Middle frontal gyrus (tissue), 1 donor: ENCODE data around the gene ZNF785.
"Not testable (repeated sequence)": the region's sequence is repeated elsewhere in the genome, so short reads cannot be mapped to it uniquely, and the experiment has no call there.

Source experiments
- DNase-seq: peaks from one replicate; pipeline ENCODE4 v3.0.0-alpha.2; 2015; ENCODE audit warnings: low spot score; ENCODE audit errors: extremely low spot score

ZNF785 gene

DNA sequence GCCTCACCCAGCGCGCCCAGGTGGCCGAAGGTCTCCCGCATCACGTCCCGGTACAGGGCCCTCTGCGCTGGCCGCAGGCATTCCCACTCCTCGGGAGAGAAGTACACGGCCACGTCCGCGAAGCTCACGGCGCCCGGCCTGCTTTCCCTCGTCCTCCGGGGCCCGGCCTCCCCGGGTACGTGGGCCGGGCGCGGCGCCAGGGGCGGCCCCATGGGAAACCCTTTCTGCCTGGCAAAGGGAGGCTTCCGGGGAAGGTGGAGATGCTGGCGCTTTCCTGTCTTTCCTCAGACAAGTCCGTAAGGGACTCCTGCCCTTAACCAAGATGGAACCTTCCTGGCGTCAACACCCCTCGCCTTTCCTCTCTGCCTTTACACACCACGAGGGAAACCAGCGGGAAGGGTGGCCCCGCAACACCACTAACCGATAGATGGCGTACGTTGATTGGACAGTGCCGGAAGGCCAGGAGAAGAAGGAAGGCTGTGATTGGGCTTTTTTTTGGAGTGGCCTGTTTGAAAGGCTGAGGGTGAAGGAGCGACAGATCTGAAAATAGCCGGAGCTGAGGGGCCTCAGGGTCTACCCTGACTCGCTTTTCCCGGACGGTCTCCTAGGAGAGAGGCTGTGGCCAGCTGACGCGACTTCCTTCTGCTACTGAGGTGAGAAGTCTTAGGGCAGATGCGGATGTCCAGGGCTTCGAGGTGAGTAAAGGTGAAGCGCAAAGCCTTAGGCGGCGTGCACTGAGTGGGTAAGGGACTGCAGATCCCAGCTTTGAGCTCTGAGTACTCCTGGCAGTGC lies at the start of gene ZNF785:
Gene ZNF785 (minus strand): TSS at position 298 of the 792 bp plus-strand sequence. CDS start 86 bp downstream, at position 212.
- DNase-seq, result peak; percentile 96

DNA sequence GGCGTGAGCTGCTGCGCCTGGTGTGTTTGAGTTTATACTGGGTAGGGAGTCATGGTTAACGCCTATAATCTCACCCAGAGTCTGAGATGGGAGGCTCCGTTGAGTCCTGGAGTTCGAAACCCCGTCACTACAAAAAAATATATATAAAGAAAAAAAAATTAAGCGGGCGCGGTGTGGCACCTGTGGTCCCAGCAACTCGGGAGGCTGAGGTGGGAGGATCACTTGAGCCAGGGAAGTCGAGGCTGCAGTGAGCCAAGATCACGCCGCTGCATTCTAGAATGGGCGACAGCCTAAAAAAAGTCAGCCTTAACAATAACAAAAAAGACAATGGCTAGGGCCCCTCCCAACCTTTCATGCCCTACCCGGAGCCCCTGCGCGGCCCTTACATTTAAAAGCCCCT lies 48.0 kb upstream of the ZNF785 start:
- no peak for DNase-seq

DNA sequence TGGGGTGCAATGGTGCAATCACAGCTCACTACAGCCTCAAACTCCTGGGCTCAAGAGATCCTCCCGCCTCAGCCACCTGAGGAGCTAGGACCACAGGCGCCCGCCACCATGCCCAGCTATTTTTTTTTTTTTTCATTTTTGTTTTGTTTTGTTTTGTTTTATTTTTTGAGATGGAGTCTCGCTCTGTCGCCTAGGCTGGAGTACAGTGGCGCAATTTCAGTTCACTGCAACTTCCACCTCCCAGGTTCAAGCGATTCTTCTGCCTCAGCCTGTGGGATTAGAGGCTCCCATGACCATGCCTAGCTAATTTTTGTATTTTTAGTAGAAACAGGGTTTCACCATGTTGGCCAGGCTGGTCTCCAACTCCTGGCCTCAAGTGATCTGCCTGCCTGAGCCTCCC lies 47.0 kb upstream of the ZNF785 start:
- not testable (repeated sequence) for DNase-seq

DNA sequence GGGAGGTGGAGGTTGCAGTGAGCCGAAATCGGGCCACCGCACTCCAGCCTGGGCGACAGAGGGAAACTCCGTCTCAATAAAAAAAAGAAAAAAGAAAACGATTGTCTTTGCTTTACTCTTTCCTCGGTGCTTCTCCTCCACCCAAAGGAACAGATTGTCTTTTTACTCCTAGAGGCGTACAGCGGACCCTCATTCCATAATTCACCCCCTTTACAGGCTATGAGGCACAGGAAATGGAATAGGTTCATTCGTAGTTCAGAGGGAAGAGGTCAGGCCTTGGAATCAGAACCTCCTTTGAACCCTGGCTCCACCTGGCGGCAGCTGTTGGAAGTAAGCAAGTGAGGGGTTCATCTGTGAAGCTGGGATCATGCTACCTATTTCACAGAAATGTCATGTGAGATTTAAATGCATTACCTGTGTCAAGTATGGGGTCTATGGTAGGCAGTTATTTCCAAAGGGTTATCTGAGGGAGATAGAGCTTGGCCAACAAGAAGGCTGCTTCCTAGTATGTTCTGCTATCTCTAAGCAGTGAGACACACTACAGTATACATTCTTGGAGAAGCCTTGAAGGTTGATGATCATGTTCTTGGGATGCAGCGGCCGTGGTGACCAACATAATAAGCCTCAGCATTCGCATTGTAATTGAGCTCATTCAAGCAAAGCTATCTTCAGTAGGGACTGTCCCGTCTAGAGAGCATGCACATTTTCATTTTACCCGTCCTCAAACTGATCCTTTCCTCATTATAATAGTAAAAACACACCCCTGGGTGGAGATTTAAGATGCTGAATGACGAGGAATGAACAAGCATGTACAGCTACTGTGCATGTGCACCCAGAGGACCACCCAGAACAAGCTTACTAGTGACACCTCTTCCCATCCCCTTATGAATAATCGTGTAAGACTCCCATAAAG lies 43.4 kb upstream of the ZNF785 start:
- peak; percentile 67 for DNase-seq

DNA sequence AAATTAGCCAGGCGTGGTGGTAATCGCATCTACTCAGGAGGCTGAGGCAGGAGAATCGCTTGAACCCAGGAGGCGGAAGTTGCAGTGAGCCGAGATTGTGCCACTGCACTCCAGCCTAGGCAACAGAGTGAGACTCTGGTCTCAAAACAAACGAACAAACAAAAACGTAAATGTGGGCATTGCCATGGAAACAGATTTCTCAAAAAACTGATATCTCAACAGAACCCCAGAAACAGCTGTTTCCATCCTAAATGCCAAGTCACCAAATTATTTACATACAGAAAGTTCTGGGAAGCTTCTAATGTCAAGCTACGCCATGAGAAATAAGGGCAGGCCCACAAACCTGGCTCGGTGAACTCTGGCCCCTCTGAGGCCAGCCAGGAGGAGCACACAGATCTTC lies 40.7 kb upstream of the ZNF785 start:
- no peak for DNase-seq

DNA sequence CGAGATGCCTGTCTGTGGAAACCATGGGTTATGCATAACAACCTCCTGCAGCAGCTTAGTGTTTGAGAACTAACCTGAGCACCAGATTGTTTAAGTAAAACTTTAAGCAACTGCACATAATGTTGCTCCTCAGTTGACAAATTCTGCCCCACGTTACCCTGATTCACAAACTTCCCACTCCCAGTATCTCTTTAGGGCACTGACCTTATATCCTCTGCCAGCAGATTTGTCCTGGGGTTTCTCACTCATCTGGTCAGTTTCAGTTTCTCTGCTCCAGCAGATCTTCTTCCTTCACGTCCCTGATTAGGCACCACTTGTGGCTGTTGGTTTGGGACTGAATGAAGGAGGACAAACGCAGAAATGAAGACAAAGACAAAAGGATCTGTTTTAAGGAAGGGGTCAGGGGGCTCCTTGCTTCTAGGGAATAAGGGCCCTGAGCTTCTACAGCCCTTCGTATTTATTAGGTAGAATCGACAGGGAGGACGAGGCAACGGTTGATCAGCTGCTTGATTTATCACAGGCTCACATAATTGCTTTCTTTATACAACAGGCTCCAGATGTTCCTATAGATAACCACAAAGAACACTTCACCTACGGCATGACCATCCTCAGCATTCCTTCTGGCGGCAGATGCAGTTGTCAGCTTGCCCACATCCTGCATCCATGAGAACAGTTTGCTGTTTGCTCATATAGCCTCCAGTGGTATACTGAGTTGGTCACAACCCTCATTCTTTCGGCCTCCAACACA lies 38.2 kb upstream of the ZNF785 start:
- no peak for DNase-seq

DNA sequence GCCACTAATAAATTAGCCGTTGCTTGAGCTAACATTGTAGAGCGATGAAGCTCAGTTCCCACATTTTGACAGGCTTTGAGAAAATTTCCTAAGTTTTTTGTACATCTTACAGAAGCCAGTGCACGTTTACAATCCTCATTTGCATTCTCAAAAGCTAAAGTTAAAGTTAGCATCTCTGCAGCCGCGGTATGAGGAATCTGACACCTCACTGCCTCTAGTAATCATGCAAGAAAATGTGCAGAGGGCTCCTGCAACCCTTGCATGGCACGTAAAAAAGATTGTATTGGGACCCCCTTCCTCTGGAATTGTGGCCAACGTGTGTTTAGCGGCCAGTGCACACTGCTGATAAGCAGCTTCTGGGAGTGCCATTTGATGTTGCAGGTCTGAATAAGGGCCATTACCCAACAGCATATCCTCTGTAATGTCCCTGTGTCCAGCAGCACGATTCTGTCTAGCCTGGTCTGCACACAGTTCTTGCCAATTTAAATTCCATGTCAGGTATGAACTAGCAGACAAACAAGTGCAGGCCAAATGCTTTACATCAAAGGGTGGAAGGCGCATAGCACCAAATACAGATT lies 37.0 kb upstream of the ZNF785 start:
- DNase-seq, result no peak

DNA sequence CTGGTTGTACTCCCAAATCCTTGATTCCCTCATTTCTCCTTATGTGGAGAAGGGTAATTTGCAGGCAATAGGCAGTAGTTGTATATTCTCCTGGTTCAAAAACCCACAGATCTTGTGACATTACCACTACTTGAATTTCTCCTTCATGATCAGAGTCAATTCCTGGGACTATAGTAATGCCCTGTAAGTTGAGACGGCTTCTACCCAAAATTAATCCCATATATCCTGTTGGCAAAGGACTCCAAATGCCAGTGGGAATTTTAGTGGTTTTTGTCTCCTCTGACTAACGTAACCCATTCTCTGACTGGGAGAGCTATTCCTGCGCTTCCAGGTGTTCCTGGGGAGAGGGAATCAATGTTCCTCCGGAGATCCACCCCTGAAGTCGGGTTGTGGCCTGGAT lies 36.3 kb upstream of the ZNF785 start:
- DNase-seq, result no peak

DNA sequence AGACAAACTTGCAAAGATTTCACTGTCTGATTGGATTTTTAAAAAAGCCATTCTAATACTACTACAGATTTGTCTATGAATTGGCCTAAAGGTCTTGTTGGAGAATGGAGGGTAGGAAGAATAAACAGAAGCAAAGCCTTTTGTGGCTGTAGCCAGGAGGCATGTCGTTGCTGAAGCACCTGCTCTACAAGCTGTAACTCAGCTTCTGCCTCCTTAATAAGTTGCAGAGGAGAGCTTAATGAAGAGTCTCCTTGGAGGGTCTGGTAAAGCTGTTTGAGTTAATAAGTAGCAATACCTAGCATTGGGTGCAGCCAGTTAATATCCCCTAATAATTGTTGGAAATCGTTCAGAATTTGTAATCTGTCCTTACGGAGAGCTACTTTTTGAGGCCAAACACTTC lies 34.7 kb upstream of the ZNF785 start:
- DNase-seq, result no peak

DNA sequence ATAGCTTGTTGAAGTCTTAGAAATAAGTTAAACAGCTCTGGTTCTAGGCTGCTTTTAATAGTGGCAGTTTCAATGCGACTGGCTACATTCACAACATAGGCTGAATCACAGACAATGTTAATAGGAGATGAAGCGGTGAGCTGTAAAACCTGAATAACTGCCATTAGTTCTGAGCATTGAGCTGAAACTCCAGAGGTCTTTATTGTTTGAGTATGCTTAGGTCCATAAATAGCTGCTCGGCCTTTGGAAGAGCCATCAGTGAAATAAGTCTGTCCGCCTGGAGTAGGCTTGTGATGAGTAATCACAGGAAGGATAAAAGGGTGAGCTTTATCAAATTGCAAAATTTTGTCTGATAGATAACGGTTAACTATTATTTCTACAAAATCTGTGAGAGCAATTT lies 34.1 kb upstream of the ZNF785 start:
- DNase-seq, result no peak

DNA sequence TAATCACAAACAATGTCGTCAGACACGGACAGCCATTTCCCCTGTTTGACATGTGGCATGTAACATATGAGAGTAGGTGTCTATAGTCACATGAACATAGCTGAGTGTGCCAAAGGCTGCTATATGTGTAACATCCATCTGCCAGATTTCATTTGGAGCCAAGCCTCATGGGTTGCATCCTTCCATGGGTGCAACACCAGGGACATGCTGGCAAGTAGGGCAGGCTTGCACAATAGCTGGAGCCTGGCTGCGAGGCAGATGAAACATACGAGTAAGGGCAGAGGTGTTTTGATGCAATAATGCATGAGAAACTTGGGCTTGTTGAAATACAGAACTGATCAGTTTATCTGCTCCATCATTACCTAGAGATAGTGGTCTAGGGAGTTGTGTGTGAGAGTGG lies 33.7 kb upstream of the ZNF785 start:
- DNase-seq, result no peak

DNA sequence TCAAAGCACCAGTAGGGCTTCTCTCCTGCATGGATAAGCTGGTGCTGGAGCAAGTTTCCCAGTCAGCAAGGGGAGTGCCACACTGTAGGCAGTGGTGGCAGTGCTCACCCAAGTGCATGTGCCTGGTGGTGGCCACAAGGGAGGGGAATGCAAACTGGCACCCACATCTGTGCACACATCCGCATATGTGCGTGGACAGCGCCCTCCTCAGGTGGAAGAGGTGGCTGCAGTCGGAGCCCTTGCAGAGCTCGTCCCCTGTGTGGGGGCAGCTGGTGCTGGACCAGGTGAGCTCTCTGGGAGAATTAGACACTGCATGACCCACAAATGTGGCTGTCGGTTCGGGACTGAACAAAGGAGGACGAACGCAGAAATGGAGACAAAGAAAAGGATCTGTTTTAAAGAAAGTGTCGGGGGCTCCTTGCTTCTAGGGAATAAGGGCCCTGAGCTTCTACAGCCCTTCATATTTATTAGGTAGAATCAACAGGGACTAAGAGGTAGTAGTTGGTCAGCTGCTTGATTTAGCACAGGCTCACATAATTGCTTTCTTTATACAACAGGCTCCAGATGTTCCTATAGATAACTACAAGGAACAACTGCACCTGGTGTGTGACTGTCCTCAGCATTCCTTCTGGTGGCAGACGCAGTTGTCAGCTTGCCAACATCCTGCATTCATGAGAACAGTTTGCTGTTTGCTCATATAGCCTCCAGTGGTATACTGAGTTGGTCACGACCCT lies 30.0 kb upstream of the ZNF785 start:
- no peak for DNase-seq

DNA sequence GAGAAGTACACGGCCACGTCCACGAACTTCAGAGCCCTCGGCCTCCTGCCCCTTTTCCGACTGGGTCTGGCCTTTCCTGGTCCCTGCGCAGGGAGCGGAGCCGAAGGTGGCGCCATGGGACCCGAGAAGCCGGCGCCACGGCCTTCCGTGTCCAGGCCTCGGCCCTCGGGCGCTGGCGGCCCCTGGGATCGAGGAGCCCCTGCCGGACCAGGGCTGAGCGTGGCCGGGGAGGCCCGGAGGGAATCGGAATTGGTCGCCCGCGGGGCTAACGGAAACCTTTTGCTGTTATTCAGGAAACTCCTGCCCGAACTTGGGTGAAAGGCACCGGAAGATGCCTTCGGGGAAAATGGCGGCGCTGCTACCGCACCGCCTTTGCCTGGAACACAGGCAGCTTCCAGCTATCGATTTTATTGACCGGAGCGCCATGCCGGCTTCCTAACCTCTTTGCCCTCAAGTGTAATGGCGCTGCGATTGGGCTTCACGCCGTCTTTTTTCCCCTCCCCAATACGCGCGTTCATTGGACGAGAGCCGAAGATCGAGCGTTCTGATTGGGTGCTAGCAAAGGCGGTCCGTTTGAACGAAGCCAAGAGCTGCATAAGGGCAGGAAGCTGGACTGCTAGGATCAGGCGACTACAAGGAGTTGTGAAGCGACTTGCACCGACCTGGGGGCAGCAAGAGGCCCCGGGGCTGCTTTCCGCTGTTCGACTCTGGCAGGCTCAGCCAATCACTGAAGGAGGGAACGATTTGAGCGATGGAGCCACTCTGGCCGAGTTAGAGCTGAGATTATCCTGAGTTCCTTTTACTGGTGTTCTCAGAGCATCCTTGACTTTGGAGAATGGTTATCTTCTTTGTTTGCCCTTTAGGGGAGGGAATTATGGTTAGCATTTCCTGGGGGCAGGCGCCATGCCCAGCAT lies 24.7 kb upstream of the ZNF785 start, which contains the start of gene ZNF689:
Gene ZNF689 (minus strand): TSS at position 464 of the 914 bp plus-strand sequence. CDS start 348 bp downstream, at position 116.
- DNase-seq, result peak; percentile 99

DNA sequence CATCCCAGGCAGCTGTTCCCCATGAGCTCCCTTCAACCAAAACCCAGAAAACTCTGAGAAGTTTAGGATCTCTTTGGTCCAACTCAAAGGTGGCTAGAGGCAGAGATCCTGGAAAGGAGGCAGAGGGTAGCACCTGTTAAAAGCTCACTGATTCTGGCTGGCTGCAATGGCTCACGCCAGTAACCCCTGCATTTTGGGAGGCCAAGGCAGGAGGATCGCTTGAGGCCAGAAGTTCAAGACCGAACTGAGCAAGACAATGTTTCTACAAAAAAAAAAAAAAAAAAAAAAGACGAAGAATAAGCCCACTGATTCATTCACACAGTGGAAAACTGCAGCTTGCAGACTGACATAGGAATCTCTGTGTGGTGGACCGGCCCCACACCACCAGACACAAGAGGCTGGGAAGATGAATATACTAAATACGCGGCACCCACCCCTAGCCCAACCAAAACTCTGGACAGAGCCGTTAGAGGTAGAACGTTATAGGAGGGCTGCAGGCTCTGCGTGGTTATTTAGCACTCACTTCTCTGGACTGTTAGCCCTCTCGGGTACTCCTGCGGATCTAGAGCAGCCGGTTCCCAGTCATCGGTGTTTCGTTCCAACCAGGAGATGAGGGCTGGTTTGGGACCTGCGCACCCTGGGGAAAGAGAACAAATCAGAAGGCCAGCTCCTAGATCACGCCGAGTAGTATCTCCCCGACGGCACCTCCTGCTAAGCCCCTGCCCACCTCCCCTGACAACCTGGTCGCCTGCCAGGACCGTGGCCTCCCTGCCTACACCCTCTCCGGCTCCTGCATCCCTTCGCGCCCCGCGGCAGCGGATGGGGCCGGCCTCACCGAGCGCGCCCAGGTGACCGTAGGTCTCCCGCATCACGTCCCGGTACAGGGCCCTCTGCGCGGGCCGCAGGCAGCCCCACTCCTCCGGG lies 23.8 kb upstream of the ZNF785 start:
- DNase-seq, result no peak

DNA sequence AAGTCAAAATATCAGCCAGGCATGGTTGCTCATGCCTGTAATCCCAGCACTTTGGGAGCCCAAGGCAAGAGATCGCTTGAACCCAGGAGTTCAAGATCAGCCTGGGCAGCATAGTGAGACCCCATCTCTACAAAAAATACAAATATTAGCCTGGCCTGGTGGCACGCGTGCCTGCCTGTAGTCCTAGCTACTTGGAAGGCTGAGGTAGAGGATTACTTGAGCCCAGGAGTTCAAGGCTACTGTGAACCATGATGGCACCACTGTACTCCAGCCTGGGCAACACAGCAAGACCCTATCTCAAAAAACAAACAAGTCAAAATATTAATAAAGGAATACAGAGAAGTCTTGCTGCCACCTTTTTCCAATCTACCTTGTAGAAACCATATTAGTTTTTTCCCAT lies 20.5 kb upstream of the ZNF785 start:
- no peak for DNase-seq

DNA sequence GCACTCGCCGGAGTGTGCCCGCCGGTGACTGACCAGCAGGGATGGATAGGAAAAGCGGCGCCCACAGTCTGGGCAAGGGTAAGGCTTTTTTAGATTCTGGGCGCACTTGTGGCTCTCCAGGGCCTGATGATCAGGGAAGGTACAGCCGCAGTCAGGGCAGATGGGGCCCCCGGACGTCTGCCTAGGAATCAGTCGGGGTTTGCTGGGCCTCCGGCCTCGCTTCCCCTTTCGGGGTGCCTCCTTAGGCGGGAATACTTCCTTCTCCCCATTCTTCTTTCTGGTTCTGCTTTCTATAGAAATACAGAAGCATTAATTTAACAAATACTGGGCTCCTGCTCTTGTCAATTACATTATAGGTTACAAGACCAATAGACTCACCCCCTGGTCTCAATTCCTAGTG lies 19.7 kb upstream of the ZNF785 start:
- no peak for DNase-seq

DNA sequence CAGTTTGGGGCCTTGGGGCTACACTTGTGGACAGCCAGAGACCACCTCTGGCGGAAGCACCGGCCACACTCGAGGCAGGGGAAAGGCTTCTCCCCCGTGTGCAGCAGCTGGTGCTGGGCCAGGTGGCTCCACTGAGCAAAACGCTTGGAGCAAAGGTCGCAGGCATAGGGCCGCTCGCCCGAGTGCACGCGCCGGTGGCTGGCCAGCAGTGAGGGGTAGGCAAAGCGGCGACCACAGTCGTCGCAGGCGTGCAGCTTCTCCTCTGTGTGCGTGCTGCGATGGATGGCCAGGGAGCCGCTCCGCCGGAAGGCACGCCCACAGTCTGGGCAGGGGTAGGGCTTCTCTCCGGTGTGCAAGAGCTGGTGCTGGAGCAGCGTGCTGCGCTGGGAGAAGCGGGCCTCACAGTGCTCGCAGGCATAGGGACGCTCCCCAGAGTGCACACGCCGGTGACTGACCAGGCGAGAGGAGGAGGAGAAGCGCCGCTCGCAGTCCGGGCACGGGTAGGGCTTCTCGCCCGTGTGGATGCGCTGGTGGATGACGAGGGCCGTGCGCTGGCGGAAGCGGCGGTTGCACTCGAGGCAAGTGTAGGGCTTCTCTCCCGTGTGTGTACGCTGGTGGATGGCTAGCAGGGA lies 18.9 kb upstream of the ZNF785 start:
- no peak for DNase-seq

DNA sequence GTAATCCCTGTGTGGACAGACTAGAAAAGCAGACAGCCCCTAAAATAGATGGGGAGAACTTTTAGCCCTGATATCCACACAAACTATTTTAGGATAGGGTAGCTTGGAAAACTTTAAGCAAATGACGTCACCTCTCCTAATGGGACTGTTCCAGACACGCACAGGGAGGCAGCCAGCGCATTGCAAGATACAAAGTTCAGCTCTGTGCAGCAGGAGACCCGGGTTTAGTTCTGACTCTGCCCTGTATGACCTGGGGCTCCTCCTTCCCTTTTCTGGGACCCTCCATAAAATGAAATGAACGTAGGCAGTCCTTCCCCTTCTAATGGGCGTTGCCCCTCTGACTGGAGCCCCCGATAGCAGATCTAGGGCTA lies 18.4 kb upstream of the ZNF785 start:
- no peak for DNase-seq
